Muscle of back (tissue), 10 donors: ENCODE measurements around the gene GTF2IRD2. TPM values are rescaled to one million over a fixed set of nuclear protein-coding genes. Genes with fewer than 3 reads are reported as not detected.

ENCODE experiments used
- polyA plus RNA-seq, 10 donors: library from polyadenylated mRNA; unstranded; fragments of 120-200 nt; gene quantifications; one replicate each; pipeline ENCODE4 v1.2.1, GENCODE V29; 2013; ENCODE audit not compliant: insufficient read length in 10 of 10

GTF2IRD2 gene
- polyA plus RNA-seq, 10 donors = 6.1 to 24.4 (median 12.0) TPM

Other genes starting within 250 kb of the GTF2IRD2 start
- 100 to 1,000 TPM; 110 to 215 (median 162) TPM for gene GTF2I, start 193.9 kb downstream of the GTF2IRD2 start, polyA plus RNA-seq
- gene NCF1, start 77.6 kb downstream of the GTF2IRD2 start, polyA plus RNA-seq = 1 to 10 TPM; 1.1 to 2.6 (median 2.2) TPM
- gene CASTOR2, start 113.1 kb upstream of the GTF2IRD2 start, polyA plus RNA-seq = 10 to 100 TPM in 6 of 10 donors, 1 to 10 TPM in 4; 7.5 to 18.4 (median 11.3) TPM
- 10 to 100 TPM; 30.5 to 34.7 (median 32.8) TPM for gene RCC1L, start 222.2 kb upstream of the GTF2IRD2 start, polyA plus RNA-seq
- gene GTF2IRD2B, start 241.0 kb upstream of the GTF2IRD2 start, polyA plus RNA-seq = 10 to 100 TPM; 16.1 to 33.5 (median 24.6) TPM